NB4 (cell line): Measurements from ENCODE around the gene ZFP36L2.
A peak's percentile ranks its signal among the peaks of the same experiment; 100 is the strongest.

Experiments used
- DNase-seq: peaks from one replicate; pipeline ENCODE4 v3.0.0; 2010; ENCODE audit warnings: low read depth
- H3K4me3 ChIP-seq: one replicate; pipeline ENCODE4 v1.5.1; 2011; ENCODE audit warnings: mild to moderate bottlenecking, low read depth, low read length, moderate library complexity
- CTCF ChIP-seq: IDR thresholded peaks from one replicate; pipeline ENCODE4 v1.5.1; 2012; ENCODE audit warnings: low read depth, low read length
- MAX ChIP-seq: IDR thresholded peaks from 2 replicates; pipeline ENCODE4 v1.6.1; 2011; ENCODE audit warnings: low read depth, low read length
- MYC ChIP-seq: IDR thresholded peaks from 2 replicates; pipeline ENCODE4 v1.6.1; 2011; ENCODE audit warnings: low read depth, low read length
- POLR2A ChIP-seq: IDR thresholded peaks from 2 replicates; pipeline ENCODE4 v1.6.1; 2011; ENCODE audit warnings: mild to moderate bottlenecking; ENCODE audit not compliant: insufficient read length; ENCODE audit errors: extremely low read depth

Gene ZFP36L2

GRCh38 chr2:43184339-43184895 is 42.0 kb downstream of the ZFP36L2 start:
- TF ChIP-seq MAX (no peak), POLR2A (no peak), MYC (no peak), CTCF (no peak)
- no peak overlapping the region for H3K4me3 ChIP-seq
- DNase-seq: peak; percentile 64

GRCh38 chr2:43183743-43184142 is 42.7 kb downstream of the ZFP36L2 start:
- no peak for TF ChIP-seq POLR2A
- no peak for TF ChIP-seq MAX
- no peak overlapping the region for H3K4me3 ChIP-seq
- DNase-seq: no peak

- no peak for TF ChIP-seq MAX
- TF ChIP-seq POLR2A: no peak
- TF ChIP-seq CTCF: no peak
- no peak for TF ChIP-seq MYC
- H3K4me3 ChIP-seq: no peak overlapping the region
- DNase-seq: no peak
Observed at GRCh38 chr2:43180897-43181296, 45.5 kb downstream of the ZFP36L2 start.

GRCh38 chr2:43179942-43180341 is 46.5 kb downstream of the ZFP36L2 start:
- no peak overlapping the region for H3K4me3 ChIP-seq
- TF ChIP-seq MYC: no peak
- no peak for TF ChIP-seq POLR2A
- DNase-seq: no peak

- peak overlapping the region; percentile 47 for H3K4me3 ChIP-seq
- peak; percentile 98 for DNase-seq
- TF ChIP-seq POLR2A: peak; percentile 38
- TF ChIP-seq MAX: peak; percentile 5; the same call in 1 of the 2 replicates
- 0 out of 2 replicates have a peak, but pooled peaks have one; percentile 30 for TF ChIP-seq MYC
- TF ChIP-seq CTCF: no peak
Observed at GRCh38 chr2:43178602-43179542, 47.5 kb downstream of the ZFP36L2 start.

- DNase-seq: no peak
- TF ChIP-seq POLR2A (no peak), MAX (no peak), CTCF (no peak), MYC (no peak)
- H3K4me3 ChIP-seq: no peak overlapping the region
Observed at GRCh38 chr2:43178055-43178598, 48.3 kb downstream of the ZFP36L2 start.
